Thyroid gland (tissue), 4 donors: ENCODE results near the gene ST6GAL2.

Experiments
- CTCF ChIP-seq, 6 experiments: fragments of 200-600 bp in 3 of 6; fragments of 450-650 bp in 3 of 6; sonication (generic) in 3 of 6; IDR thresholded peaks; one replicate each; pipeline ENCODE4 v1.5.1; 2016 to 2019; ENCODE audit warnings: antibody characterized with exemption in 6 of 6, mild to moderate bottlenecking in 2 of 6, inconsistent platforms in 1 of 6, moderate library complexity in 1 of 6
- POLR2A ChIP-seq, 2 donors: fragments of 450-650 bp; IDR thresholded peaks; one replicate each; pipeline ENCODE4 v1.6.1; 2017; ENCODE audit warnings: antibody characterized with exemption in 2 of 2, mild to moderate bottlenecking in 2 of 2, moderate library complexity in 1 of 2

DNA sequence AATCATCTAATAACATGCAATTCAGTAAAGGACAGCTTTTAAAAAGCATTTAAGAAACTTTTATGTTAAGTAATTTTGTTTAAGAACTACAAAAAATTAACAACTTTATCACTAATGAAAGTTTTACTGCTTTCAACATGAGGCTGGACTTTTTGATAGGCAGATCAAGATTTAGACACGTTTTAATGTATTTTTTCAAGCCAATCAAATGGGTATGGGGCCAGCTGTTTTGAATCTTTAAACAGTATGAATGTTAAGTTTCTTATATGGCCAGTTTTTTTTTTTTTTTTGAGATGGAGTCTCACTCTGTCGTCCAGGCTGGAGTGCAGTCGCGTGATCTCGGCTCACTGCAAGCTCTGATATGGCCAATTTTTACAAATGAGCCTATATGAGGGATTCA lies 73.1 kb downstream of the ST6GAL2 start:
- TF ChIP-seq POLR2A (IDR thresholded peaks at IDR 0.05), result no peak
- no peak for TF ChIP-seq CTCF (IDR thresholded peaks at IDR 0.05)
